Lower leg skin (tissue), 3 donors: Measurements from ENCODE around the gene PCYOX1L.

Experiments used
- CTCF ChIP-seq, 3 donors: fragments of 450-650 bp; IDR thresholded peaks; one replicate each; pipeline ENCODE4 v1.5.1; 2016; ENCODE audit warnings: antibody characterized with exemption in 3 of 3, mild to moderate bottlenecking in 3 of 3, moderate library complexity in 2 of 3
- POLR2A ChIP-seq, 2 donors: fragments of 450-650 bp; IDR thresholded peaks; one replicate each; pipeline ENCODE4 v1.6.1; 2016 to 2017; ENCODE audit warnings: antibody characterized with exemption in 2 of 2, mild to moderate bottlenecking in 1 of 2, moderate library complexity in 1 of 2

DNA sequence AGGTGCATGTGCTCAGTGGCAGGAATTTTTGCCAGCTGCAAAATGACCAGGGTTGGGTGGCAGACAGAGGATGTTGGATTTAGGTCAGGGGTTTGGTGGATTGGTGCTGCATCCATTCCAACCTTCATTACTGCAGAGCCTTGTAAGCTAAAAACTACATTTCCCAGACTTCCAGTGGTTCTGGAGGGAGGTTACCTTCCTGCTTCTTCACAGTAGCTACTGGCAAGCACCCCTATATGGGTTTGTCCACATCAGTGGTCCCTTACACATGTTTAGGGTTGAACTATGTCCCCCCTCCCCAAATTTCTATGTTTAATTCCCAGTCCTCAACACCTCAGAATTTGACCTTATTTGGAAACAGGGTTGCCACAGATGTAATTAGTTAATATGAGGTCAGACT is 41.9 kb downstream of the PCYOX1L start:
- no peak for TF ChIP-seq CTCF (IDR thresholded peaks at IDR 0.05)
- no peak for TF ChIP-seq POLR2A (IDR thresholded peaks at IDR 0.05)
